ENCODE results near the gene ACBD6.

GRCh38 chr1:180462102-180462501 is 40.3 kb downstream of the ACBD6 start:
- TF ChIP-seq, protein P1, sequence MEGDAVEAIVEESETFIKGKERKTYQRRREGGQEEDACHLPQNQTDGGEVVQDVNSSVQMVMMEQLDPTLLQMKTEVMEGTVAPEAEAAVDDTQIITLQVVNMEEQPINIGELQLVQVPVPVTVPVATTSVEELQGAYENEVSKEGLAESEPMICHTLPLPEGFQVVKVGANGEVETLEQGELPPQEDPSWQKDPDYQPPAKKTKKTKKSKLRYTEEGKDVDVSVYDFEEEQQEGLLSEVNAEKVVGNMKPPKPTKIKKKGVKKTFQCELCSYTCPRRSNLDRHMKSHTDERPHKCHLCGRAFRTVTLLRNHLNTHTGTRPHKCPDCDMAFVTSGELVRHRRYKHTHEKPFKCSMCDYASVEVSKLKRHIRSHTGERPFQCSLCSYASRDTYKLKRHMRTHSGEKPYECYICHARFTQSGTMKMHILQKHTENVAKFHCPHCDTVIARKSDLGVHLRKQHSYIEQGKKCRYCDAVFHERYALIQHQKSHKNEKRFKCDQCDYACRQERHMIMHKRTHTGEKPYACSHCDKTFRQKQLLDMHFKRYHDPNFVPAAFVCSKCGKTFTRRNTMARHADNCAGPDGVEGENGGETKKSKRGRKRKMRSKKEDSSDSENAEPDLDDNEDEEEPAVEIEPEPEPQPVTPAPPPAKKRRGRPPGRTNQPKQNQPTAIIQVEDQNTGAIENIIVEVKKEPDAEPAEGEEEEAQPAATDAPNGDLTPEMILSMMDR (IDR thresholded peaks at IDR 0.05) = no peak
- TF ChIP-seq POLR2AphosphoS5 (IDR thresholded peaks at IDR 0.05; ENCODE audit: low read depth, low read length) (no peak), TCF7L2 (IDR thresholded peaks at IDR 0.05; ENCODE audit: low read depth, low read length) (no peak)

Data from Panc1 (cell line).